B cell (primary cell): ENCODE measurements around the gene HOXB7. TPM values are rescaled to one million over a fixed set of nuclear protein-coding genes. Genes with fewer than 3 reads are reported as not detected.

ENCODE experiments used
- ATAC-seq: fragments of 200-7000 bp; cut with Tn5 transposase; one replicate; pipeline ENCODE4 v1.10.0; 2021; ENCODE audit warnings: low read depth, mild to moderate bottlenecking, moderate number of reproducible peaks, moderate library complexity
- CTCF ChIA-PET: fragments of 350-600 bp; sonication (Branson Sonifier 250); formaldehyde crosslinking; loops from one replicate; lab custom pipeline; 2021; ENCODE audit warnings: antibody characterized with exemption, inconsistent platforms; lab: Charles Lee
- POLR2A ChIA-PET: fragments of 350-600 bp; sonication (Branson Sonifier 250); formaldehyde crosslinking; loops from one replicate; lab custom pipeline; 2021; ENCODE audit warnings: antibody characterized with exemption; lab: Charles Lee
- DNase-seq: peaks from one replicate; pipeline ENCODE4 v3.0.0; 2013
- H2AFZ ChIP-seq: 2 replicates; pipeline ENCODE4 v1.6.1; 2012; ENCODE audit warnings: mild to moderate bottlenecking, low read depth, low read length; ENCODE audit not compliant: insufficient read depth, poor library complexity, severe bottlenecking
- H3K27ac ChIP-seq, 2 donors: 1 replicate in 1 of 2; 2 replicates in 1 of 2; pipeline ENCODE4 v1.5.1; 2012 to 2013; ENCODE audit warnings: low read length in 2 of 2, mild to moderate bottlenecking in 2 of 2, moderate library complexity in 1 of 2
- H3K27me3 ChIP-seq, 4 experiments: fragments of 200-600 bp in 1 of 4; sonication (generic) in 1 of 4; replicated peaks in 1 of 4; 1 replicate in 2 of 4; 2 replicates in 2 of 4; pipeline versions ENCODE4 v1.6.1 to v1.7.0; 2013 to 2016; ENCODE audit warnings: low read length in 3 of 4, mild to moderate bottlenecking in 2 of 4, mixed read lengths in 1 of 4, moderate library complexity in 1 of 4; ENCODE audit not compliant: insufficient read depth in 4 of 4, control insufficient read depth in 3 of 4; ENCODE audit errors: control extremely low read depth in 1 of 4
- H3K36me3 ChIP-seq, 2 experiments: replicated peaks in 1 of 2; 1 replicate in 1 of 2; 2 replicates in 1 of 2; pipeline versions ENCODE4 v1.6.1 to v1.7.1; 2013; ENCODE audit warnings: low read length in 1 of 2; ENCODE audit not compliant: insufficient read depth in 2 of 2, control insufficient read depth in 1 of 2; ENCODE audit errors: control extremely low read depth in 1 of 2, extremely low read depth in 1 of 2
- H3K4me1 ChIP-seq, 2 donors: fragments of 200-600 bp in 1 of 2; sonication (generic) in 1 of 2; 1 replicate in 1 of 2; 2 replicates in 1 of 2; pipeline versions ENCODE4 v1.5.1 to v1.6.1; 2013 to 2017; ENCODE audit warnings: low read length in 2 of 2; ENCODE audit not compliant: control insufficient read depth in 2 of 2, insufficient read depth in 2 of 2
- H3K4me2 ChIP-seq: replicated peaks from 2 replicates; pipeline ENCODE3; 2012; ENCODE audit warnings: mild to moderate bottlenecking, low read depth, low read length; ENCODE audit not compliant: poor library complexity, severe bottlenecking
- H3K4me3 ChIP-seq, 5 experiments: fragments of 200-600 bp in 1 of 5; sonication (generic) in 1 of 5; 1 replicate in 3 of 5; 2 replicates in 2 of 5; pipeline versions ENCODE4 v1.5.1 to v1.7.0; 2011 to 2016; ENCODE audit warnings: low read length in 4 of 5, mild to moderate bottlenecking in 4 of 5, low read depth in 2 of 5, control low read depth in 1 of 5, moderate library complexity in 1 of 5; ENCODE audit not compliant: insufficient read depth in 1 of 5; ENCODE audit errors: control extremely low read depth in 1 of 5, extremely low read depth in 1 of 5
- H3K79me2 ChIP-seq: fragments of 200-600 bp; sonication (generic); one replicate; pipeline ENCODE4 v1.6.0; 2016; ENCODE audit warnings: low read length; ENCODE audit not compliant: control insufficient read depth, insufficient read depth
- H3K9ac ChIP-seq: fragments of 200-600 bp; sonication (generic); 2 replicates; pipeline ENCODE4 v1.6.1; 2017; ENCODE audit warnings: mild to moderate bottlenecking, low read length, moderate library complexity
- H3K9me3 ChIP-seq, 3 donors: one replicate each; pipeline versions ENCODE4 v1.6.1 to v1.7.1; 2013; ENCODE audit warnings: low read length in 2 of 3; ENCODE audit not compliant: control insufficient read depth in 2 of 3, insufficient read depth in 1 of 3; ENCODE audit errors: control extremely low read depth in 1 of 3
- H4K20me1 ChIP-seq: 2 replicates; pipeline ENCODE4 v1.6.0; 2012; ENCODE audit warnings: mild to moderate bottlenecking, low read length; ENCODE audit not compliant: insufficient read depth, control insufficient read depth, poor library complexity, severe bottlenecking
- H3K27ac Mint-ChIP-seq: one replicate; pipeline ENCODE4 v1.8.0; 2021; ENCODE audit warnings: mixed read lengths
- H3K27me3 Mint-ChIP-seq: one replicate; pipeline ENCODE4 v1.8.0; 2021; ENCODE audit warnings: mixed read lengths
- H3K4me1 Mint-ChIP-seq: one replicate; pipeline ENCODE4 v1.8.0; 2021; ENCODE audit warnings: mixed read lengths
- H3K4me3 Mint-ChIP-seq: one replicate; pipeline ENCODE4 v1.8.0; 2021; ENCODE audit warnings: mixed read lengths
- H3K9me3 Mint-ChIP-seq: one replicate; pipeline ENCODE4 v1.8.0; 2022; ENCODE audit warnings: mixed read lengths; ENCODE audit not compliant: insufficient read depth
- EZH2 ChIP-seq: IDR thresholded peaks from 2 replicates; pipeline ENCODE4 v1.6.1; 2012; ENCODE audit warnings: borderline replicate concordance, low read depth, mild to moderate bottlenecking, moderate library complexity, low read length; ENCODE audit not compliant: insufficient read depth, poor library complexity, severe bottlenecking
- WGBS: methylation state at CpG from one replicate; pipeline ENCODE4 v1.1.5; 2013; ENCODE audit warnings: missing lambda C conversion rate; ENCODE audit not compliant: insufficient coverage; 5-methylcytosine and 5-hydroxymethylcytosine counted together
- intact Hi-C: fragments of 100-400 bp; cut with micrococcal nuclease; formaldehyde crosslinking; loops from one replicate; pipeline ENCODE4 v1.10.0; 2022
- polyA plus RNA-seq: library from polyadenylated mRNA; depleted of rRNA; stranded (reverse); fragments of >200 nt; gene quantifications from 2 replicates; pipeline ENCODE4 v1.2.3, GENCODE V29; 2012
- total RNA-seq, 2 donors: library from RNA; stranded (reverse); fragments of 120-200 nt in 1 of 2; gene quantifications; 1 replicate in 1 of 2; 2 replicates in 1 of 2; pipeline versions ENCODE4 v1.2.3 to v1.2.4, GENCODE V29; 2013 to 2022
- TF ChIP-seq, protein P1 (sequence below): fragments of 200-600 bp; IDR thresholded peaks from one replicate; pipeline ENCODE4 v1.8.0; 2022; ENCODE audit warnings: antibody characterized with exemption, mild to moderate bottlenecking

The HOXB7 gene
- total and polyA plus RNA-seq, 2 donors (not counting 1 experiment from before 2014, with no cell fraction given), result 0.25 to 1.3 TPM

DNA sequence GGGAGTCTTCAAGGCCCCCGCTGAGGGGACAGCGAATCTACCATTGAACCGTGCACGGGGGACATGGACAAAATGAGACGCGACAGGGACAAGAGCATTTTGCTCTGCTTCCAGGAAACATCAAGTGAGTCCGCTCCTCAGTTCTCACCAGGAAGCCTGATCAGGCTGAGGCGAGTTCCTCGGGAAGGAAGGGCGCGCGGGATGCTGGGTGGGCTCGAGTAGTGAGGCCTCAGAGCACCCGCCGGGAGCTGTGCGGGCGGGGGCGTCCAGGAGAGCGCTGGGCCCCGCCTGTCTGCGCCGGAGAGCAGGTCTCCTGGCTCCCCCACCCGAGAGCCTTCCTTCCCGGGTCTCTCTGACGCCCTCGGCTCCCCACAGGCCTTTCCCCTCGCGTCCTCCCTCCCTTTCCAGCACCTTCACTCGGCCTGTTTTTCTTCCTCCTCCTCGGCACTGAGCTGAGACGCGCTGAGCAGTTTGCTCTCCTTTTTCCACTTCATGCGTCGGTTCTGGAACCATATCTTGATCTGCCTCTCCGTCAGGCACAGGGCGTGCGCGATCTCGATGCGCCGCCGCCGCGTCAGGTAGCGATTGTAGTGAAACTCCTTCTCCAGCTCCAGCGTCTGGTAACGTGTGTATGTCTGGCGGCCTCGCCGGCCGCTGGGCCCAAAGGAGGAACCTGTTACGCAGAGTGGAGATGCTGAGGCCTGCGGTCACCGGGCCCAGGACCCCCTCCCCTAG is 14.7 kb downstream of the HOXB7 start:
- DNase-seq (peak; percentile 67), ATAC-seq (no peak)
- peak overlapping the region in 3 of 5 experiments; percentile 11 to 35 (median 32) for H3K4me3 ChIP-seq
- H3K79me2 ChIP-seq, result no peaks in the 10 kb centered on the region
- H3K9me3 ChIP-seq, result peaks cover 0 to 21% (median 0%) of the 10 kb centered on the region in 3 donors
- 26% methylated on average over 54 of the region's 54 CpGs for WGBS
- H3K4me1 ChIP-seq, result peaks cover 52 to 55% of the 10 kb centered on the region in 2 donors
- POLR2A ChIA-PET, result interaction anchor here (0.6 kb wide), 1 partner anchor 491 kb away, joined by 7 read pairs; no protein-coding TSS in a partner anchor
- no peaks in the 10 kb centered on the region for H3K36me3 ChIP-seq
- H3K9ac ChIP-seq, result peak overlapping the region; percentile 11
- intact Hi-C loops, result loop anchor here (2.0 to 5.0 kb wide), 2 partner anchors 15 to 131 kb away; partner anchors contain the start of genes HOXB13 and HOXB7
- TF ChIP-seq, protein P1, sequence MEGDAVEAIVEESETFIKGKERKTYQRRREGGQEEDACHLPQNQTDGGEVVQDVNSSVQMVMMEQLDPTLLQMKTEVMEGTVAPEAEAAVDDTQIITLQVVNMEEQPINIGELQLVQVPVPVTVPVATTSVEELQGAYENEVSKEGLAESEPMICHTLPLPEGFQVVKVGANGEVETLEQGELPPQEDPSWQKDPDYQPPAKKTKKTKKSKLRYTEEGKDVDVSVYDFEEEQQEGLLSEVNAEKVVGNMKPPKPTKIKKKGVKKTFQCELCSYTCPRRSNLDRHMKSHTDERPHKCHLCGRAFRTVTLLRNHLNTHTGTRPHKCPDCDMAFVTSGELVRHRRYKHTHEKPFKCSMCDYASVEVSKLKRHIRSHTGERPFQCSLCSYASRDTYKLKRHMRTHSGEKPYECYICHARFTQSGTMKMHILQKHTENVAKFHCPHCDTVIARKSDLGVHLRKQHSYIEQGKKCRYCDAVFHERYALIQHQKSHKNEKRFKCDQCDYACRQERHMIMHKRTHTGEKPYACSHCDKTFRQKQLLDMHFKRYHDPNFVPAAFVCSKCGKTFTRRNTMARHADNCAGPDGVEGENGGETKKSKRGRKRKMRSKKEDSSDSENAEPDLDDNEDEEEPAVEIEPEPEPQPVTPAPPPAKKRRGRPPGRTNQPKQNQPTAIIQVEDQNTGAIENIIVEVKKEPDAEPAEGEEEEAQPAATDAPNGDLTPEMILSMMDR, result no peak
- no peak for TF ChIP-seq EZH2
- H3K4me3 Mint-ChIP-seq, result peak overlapping the region; percentile 81
- peaks cover 92% of the 10 kb centered on the region for H3K27me3 Mint-ChIP-seq
- H2AFZ ChIP-seq, result peak overlapping the region; percentile 59
- CTCF ChIA-PET, result interaction anchor here (0.9 to 5.6 kb wide), 5 partner anchors 13 to 288 kb away, joined by 3 to 64 read pairs (median 4); no protein-coding TSS in a partner anchor
- H4K20me1 ChIP-seq, result peaks cover 8% of the 10 kb centered on the region
- H3K27ac Mint-ChIP-seq, result peak overlapping the region; percentile 22
- H3K9me3 Mint-ChIP-seq, result no peaks in the 10 kb centered on the region
- H3K27ac ChIP-seq, result no peak overlapping the region
- peak overlapping the region; percentile 94 for H3K4me2 ChIP-seq
- H3K4me1 Mint-ChIP-seq, result peaks cover 49% of the 10 kb centered on the region
- H3K27me3 ChIP-seq, result peaks cover 0 to 99% (median 74%) of the 10 kb centered on the region in 4 experiments
